Placental epithelial cell (primary cell): ENCODE measurements around the gene ANKRD31. TPM values are rescaled to one million over a fixed set of nuclear protein-coding genes. Genes with fewer than 3 reads are reported as not detected.

ENCODE experiments used
- small RNA-seq: library from RNA; depleted of rRNA; stranded (forward); fragments of <200 nt; gene quantifications from one replicate; pipeline ENCODE3, GENCODE V24; 2012
- total RNA-seq: library from RNA; depleted of rRNA; stranded (reverse); fragments of >200 nt; gene quantifications from 2 replicates; pipeline ENCODE4 v1.2.3, GENCODE V29; 2012

Gene ANKRD31, protein sequence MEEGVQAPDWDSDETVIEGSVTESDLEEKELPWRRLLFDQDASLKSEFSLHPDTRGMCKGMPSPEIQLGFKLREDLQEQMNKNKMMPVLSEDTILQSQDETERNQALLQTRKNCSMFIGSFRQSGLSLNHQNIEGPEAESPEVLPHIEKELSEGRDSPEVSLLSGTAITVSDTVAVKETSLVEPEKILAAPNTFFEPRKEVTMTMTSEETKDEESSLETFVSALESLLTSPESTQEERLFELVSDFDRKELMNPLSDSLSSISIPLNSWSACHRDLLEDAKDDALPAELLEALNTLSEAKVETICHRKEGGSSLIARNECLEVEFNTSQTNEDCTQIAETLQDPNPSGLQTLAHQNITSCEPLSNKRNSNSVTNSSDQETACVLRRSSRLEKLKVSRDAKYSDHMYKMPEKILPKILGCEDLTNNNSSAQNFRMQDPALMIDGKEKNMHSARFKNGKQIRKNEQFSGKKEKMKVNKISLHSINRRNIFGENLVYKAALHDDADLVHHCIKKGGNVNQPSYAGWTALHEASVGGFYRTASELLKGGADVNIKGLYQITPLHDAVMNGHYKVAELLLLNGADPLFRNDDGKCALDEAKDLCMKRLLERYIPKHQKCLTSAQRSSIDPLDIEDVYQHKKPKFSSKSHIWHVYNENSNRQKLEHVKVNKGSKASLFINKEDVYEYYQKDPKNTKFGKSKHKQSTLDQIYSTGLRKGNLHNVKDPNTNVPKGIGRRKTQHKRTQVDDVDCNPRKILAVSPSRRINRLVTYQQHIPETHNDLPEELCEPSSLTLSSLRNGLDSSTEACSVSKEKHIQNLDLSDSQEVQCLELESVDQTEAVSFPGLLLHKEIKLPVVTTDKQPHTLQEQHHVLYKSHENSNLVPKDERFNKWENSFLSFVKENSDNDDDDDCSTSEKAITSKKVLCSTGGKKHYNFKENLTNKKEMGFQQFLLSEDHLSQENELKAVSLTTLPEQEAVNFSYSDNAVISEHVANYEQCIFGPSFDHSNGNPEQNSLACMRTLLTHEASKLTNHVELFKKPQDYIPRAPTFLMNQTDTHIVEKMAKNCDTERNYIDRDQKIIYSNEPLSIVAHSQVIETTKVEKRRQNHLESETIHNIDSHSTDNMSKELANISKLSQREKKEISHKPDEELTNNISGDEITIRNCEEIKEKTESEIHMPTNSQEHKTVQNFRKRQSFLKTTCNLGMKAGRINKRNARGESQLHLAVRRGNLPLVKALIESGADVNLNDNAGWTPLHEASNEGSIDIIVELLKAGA (N-terminal part only)
- 0.39 and 0.43 TPM in 2 replicates for total RNA-seq

DNA sequence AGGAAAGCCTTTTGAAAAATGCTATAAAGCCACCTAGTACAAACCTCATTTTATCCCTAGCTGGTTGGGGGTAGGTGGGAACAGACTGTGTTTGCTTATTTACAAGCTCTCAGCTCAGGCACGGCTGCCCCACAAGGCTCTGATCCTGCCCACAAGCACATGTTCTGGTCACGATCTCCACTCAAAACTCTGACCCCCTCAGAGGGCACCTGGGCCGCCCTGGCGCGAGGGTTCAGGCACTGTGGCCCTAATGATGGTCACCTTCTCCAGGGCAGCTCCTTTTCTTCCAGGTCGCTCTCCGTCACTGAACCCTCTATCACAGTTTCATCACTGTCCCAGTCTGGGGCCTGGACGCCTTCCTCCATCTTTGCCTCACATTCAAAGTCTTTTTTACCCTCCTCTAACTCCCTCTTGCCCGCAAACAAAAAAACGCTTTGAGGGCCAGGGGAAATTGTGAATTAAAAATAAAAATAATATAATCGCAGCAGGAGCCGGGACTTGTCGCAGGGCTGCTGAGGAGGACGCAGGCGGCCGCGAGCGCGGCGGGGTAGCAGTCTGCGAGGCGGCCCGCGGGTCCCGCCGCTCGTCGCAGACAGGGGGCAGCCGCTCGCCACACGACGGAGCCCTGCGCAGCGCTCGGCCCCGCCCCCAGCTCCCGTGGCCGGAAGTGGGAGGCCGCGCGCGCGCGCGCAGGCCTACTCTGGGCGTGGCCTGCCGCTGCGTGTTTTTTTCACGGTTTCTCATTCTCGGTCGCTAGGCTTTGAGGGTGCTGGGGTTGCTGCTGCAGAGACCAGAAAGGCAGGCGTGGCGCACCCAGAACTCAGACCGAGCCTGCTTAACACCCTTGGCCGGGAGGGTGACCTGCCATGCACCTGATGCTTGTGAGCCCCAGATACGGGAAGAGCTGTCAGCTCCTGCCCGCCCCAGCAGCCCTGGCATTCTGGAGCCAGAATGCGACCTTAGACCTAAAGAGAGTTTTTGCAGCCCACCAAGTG, at the start of gene ANKRD31:
Gene ANKRD31 (minus strand): TSS at position 557 of the 995 bp plus-strand sequence. CDS start 192 bp downstream, at position 365.

DNA sequence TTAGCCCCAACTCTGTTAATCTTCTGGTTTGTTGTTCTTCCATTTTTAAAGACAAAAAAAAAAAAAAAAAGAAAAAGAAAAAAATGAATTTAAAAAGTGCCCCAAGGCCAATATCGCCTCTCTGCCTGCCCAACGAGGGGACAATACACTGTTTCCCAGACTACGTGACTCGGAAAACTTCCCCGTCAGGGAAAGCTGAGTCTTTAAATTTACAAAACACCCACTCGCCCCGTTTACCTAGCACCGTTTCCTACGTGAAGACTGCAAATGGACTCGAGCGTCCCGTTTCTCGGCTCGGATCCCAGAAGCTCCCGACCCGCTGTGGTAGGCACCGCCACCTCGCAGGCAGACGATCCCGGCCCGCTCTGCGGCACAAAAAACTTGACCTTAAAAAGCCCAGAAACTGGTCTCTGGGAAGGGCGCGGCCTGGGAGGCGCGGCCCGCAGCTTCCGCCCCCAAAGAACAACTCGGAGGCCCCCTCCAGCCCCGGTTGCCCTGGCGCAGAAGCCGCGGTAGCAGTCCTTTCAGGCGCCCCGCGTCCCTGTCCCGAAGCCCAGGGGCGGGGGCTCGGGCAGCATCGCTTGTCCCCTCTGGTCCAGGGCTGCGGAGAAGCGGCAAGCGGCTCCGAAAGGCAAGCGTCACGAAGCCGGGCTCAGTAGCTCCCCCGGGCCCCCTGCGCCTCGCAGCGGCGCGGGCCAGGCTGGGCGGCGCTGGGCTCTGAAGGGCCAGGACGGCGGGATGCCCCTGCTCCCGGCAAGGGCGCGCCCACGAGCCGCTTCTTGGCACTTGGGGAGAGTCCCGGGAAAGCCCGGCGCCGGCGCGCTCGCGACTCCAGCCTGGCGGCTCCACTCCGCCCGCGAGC, 184.3 kb downstream of the ANKRD31 start, which contains the start of gene GCNT4:
Gene GCNT4 (minus strand): TSS at position 367 of the 862 bp plus-strand sequence. CDS start 22,521 bp downstream, outside the sequence.

Small RNA genes within 50 kb of the gene (small RNA-seq; reads per million reads assigned to genes)
- not detected for gene SUMO2P5

Other genes starting within 250 kb of the ANKRD31 start
- 7.5 and 17.6 TPM in 2 replicates for gene GCNT4, start 184.3 kb downstream of the ANKRD31 start, total RNA-seq
- 84.4 and 161 TPM in 2 replicates for gene HMGCR, start 100.3 kb upstream of the ANKRD31 start, total RNA-seq